ENCODE measurements around the gene PODXL2.

PODXL2 gene

GRCh38 chr3:127615631-127616305 is 13.2 kb upstream of the PODXL2 start:
- TF ChIP-seq POLR2A (IDR thresholded peaks at IDR 0.05; ENCODE audit: low read depth, low read length) (no peak), TAF1 (IDR thresholded peaks at IDR 0.05; ENCODE audit: low read depth, low read length) (no peak), POLR2AphosphoS5 (IDR thresholded peaks at IDR 0.05; ENCODE audit: low read depth, low read length) (no peak), POU2F2 (IDR thresholded peaks at IDR 0.05; ENCODE audit: low read depth, low read length) (no peak), PAX5 (IDR thresholded peaks at IDR 0.05; ENCODE audit: insufficient read depth, low read length, severe bottlenecking) (no peak), SPI1 (IDR thresholded peaks at IDR 0.05; ENCODE audit: low read depth, low read length) (no peak)
- DNase-seq (ENCODE audit: insufficient read length, low spot score): no peak
- no peak for FAIRE-seq

- DNase-seq (ENCODE audit: insufficient read length, low spot score): no peak
- FAIRE-seq: no peak
- TF ChIP-seq POU2F2 (IDR thresholded peaks at IDR 0.05; ENCODE audit: low read depth, low read length) (no peak), PAX5 (IDR thresholded peaks at IDR 0.05; ENCODE audit: insufficient read depth, low read length, severe bottlenecking) (no peak), TAF1 (IDR thresholded peaks at IDR 0.05; ENCODE audit: low read depth, low read length) (no peak), SPI1 (IDR thresholded peaks at IDR 0.05; ENCODE audit: low read depth, low read length) (no peak), POLR2AphosphoS5 (IDR thresholded peaks at IDR 0.05; ENCODE audit: low read depth, low read length) (no peak; the same call in 1 of the 2 replicates), POLR2A (IDR thresholded peaks at IDR 0.05; ENCODE audit: low read depth, low read length) (no peak)
Observed at GRCh38 chr3:127616836-127617605, 12.0 kb upstream of the PODXL2 start.

- TF ChIP-seq POU2F2 (IDR thresholded peaks at IDR 0.05; ENCODE audit: low read depth, low read length) (no peak), POLR2A (IDR thresholded peaks at IDR 0.05; ENCODE audit: low read depth, low read length) (no peak), TAF1 (IDR thresholded peaks at IDR 0.05; ENCODE audit: low read depth, low read length) (no peak), POLR2AphosphoS5 (IDR thresholded peaks at IDR 0.05; ENCODE audit: low read depth, low read length) (no peak)
- no peak for FAIRE-seq
- DNase-seq (ENCODE audit: insufficient read length, low spot score): no peak
Observed at GRCh38 chr3:127618891-127619290, 10.1 kb upstream of the PODXL2 start.

- DNase-seq (ENCODE audit: insufficient read length, low spot score) (no peak), FAIRE-seq (no peak)
- no peak; the same call in 1 of the 2 replicates for TF ChIP-seq POLR2A (IDR thresholded peaks at IDR 0.05; ENCODE audit: low read depth, low read length)
- no peak for TF ChIP-seq TAF1 (IDR thresholded peaks at IDR 0.05; ENCODE audit: low read depth, low read length)
- no peak for TF ChIP-seq POLR2AphosphoS5 (IDR thresholded peaks at IDR 0.05; ENCODE audit: low read depth, low read length)
- no peak for TF ChIP-seq SPI1 (IDR thresholded peaks at IDR 0.05; ENCODE audit: low read depth, low read length)
- no peak for TF ChIP-seq POU2F2 (IDR thresholded peaks at IDR 0.05; ENCODE audit: low read depth, low read length)
- no peak for TF ChIP-seq PAX5 (IDR thresholded peaks at IDR 0.05; ENCODE audit: insufficient read depth, low read length, severe bottlenecking)
Observed at GRCh38 chr3:127620637-127621375, 8.2 kb upstream of the PODXL2 start.

- DNase-seq (ENCODE audit: insufficient read length, low spot score) (no peak), FAIRE-seq (no peak)
- TF ChIP-seq POLR2A (IDR thresholded peaks at IDR 0.05; ENCODE audit: low read depth, low read length) (no peak), POLR2AphosphoS5 (IDR thresholded peaks at IDR 0.05; ENCODE audit: low read depth, low read length) (peak; percentile 44; the same call in 1 of the 2 replicates)
Observed at GRCh38 chr3:127622031-127622430, 7.0 kb upstream of the PODXL2 start.

GRCh38 chr3:127622772-127623576 is 6.0 kb upstream of the PODXL2 start:
- no peak for DNase-seq (ENCODE audit: insufficient read length, low spot score)

GRCh38 chr3:127624063-127624462 is 4.9 kb upstream of the PODXL2 start:
- no peak for FAIRE-seq
- TF ChIP-seq POU2F2 (IDR thresholded peaks at IDR 0.05; ENCODE audit: low read depth, low read length) (no peak), PAX5 (IDR thresholded peaks at IDR 0.05; ENCODE audit: insufficient read depth, low read length, severe bottlenecking) (no peak), POLR2A (IDR thresholded peaks at IDR 0.05; ENCODE audit: low read depth, low read length) (no peak), TAF1 (IDR thresholded peaks at IDR 0.05; ENCODE audit: low read depth, low read length) (no peak), SPI1 (IDR thresholded peaks at IDR 0.05; ENCODE audit: low read depth, low read length) (no peak), POLR2AphosphoS5 (IDR thresholded peaks at IDR 0.05; ENCODE audit: low read depth, low read length) (no peak)
- DNase-seq (ENCODE audit: insufficient read length, low spot score): no peak

More at GRCh38 chr3:127622772-127623576, 6.0 kb upstream of the PODXL2 start:
- no peak for FAIRE-seq
- no peak for TF ChIP-seq TAF1 (IDR thresholded peaks at IDR 0.05; ENCODE audit: low read depth, low read length)
- TF ChIP-seq POLR2AphosphoS5 (IDR thresholded peaks at IDR 0.05; ENCODE audit: low read depth, low read length): no peak
- TF ChIP-seq POU2F2 (IDR thresholded peaks at IDR 0.05; ENCODE audit: low read depth, low read length): no peak
- no peak for TF ChIP-seq PAX5 (IDR thresholded peaks at IDR 0.05; ENCODE audit: insufficient read depth, low read length, severe bottlenecking)
- no peak for TF ChIP-seq SPI1 (IDR thresholded peaks at IDR 0.05; ENCODE audit: low read depth, low read length)
- no peak for TF ChIP-seq POLR2A (IDR thresholded peaks at IDR 0.05; ENCODE audit: low read depth, low read length)

- FAIRE-seq (no peak), DNase-seq (ENCODE audit: insufficient read length, low spot score) (no peak)
- TF ChIP-seq PAX5 (IDR thresholded peaks at IDR 0.05; ENCODE audit: insufficient read depth, low read length, severe bottlenecking) (no peak), POLR2A (IDR thresholded peaks at IDR 0.05; ENCODE audit: low read depth, low read length) (no peak), POLR2AphosphoS5 (IDR thresholded peaks at IDR 0.05; ENCODE audit: low read depth, low read length) (no peak), SPI1 (IDR thresholded peaks at IDR 0.05; ENCODE audit: low read depth, low read length) (no peak), POU2F2 (IDR thresholded peaks at IDR 0.05; ENCODE audit: low read depth, low read length) (no peak), TAF1 (IDR thresholded peaks at IDR 0.05; ENCODE audit: low read depth, low read length) (no peak)
Observed at GRCh38 chr3:127625821-127626220, 3.2 kb upstream of the PODXL2 start.
